PFSK-1 (cell line): Measurements from ENCODE around the gene WDR82.

Experiments used
- POLR2AphosphoS5 ChIP-seq: IDR thresholded peaks from 2 replicates; pipeline ENCODE4 v1.6.1; 2012; ENCODE audit warnings: low read depth, mild to moderate bottlenecking, control low read depth, low read length, moderate library complexity
- TF ChIP-seq, protein P1 (sequence below), 2 experiments: IDR thresholded peaks; 2 replicates each; pipeline versions ENCODE4 v1.6.1 to v1.8.0; 2011 to 2012; ENCODE audit warnings: low read depth in 2 of 2, low read length in 2 of 2, control low read depth in 1 of 2, inconsistent platforms in 1 of 2, mild to moderate bottlenecking in 1 of 2, moderate library complexity in 1 of 2; ENCODE audit not compliant: insufficient read depth in 1 of 2

DNA sequence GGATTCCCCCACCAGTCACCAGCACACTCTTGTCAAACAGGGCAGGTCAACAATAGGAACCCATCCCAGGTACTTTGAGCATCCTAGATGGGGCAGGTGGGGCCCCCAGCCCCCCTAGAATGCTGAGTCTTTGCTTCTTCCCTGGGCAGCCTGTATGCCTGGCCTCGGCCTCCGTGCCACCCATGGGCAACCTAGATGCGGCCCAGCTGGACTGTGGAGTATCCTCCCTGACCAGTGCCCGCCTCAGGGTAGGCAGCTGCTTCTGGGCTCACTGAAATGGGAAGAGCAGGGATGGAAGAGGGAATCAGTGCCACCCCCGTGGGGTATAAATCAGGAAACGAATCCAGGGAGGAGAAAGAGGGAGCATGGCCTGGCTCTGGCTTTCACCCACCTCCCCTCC is 48.5 kb upstream of the WDR82 start:
- TF ChIP-seq POLR2AphosphoS5, result no peak
- TF ChIP-seq, protein P1, sequence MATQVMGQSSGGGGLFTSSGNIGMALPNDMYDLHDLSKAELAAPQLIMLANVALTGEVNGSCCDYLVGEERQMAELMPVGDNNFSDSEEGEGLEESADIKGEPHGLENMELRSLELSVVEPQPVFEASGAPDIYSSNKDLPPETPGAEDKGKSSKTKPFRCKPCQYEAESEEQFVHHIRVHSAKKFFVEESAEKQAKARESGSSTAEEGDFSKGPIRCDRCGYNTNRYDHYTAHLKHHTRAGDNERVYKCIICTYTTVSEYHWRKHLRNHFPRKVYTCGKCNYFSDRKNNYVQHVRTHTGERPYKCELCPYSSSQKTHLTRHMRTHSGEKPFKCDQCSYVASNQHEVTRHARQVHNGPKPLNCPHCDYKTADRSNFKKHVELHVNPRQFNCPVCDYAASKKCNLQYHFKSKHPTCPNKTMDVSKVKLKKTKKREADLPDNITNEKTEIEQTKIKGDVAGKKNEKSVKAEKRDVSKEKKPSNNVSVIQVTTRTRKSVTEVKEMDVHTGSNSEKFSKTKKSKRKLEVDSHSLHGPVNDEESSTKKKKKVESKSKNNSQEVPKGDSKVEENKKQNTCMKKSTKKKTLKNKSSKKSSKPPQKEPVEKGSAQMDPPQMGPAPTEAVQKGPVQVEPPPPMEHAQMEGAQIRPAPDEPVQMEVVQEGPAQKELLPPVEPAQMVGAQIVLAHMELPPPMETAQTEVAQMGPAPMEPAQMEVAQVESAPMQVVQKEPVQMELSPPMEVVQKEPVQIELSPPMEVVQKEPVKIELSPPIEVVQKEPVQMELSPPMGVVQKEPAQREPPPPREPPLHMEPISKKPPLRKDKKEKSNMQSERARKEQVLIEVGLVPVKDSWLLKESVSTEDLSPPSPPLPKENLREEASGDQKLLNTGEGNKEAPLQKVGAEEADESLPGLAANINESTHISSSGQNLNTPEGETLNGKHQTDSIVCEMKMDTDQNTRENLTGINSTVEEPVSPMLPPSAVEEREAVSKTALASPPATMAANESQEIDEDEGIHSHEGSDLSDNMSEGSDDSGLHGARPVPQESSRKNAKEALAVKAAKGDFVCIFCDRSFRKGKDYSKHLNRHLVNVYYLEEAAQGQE (IDR thresholded peaks at IDR 0.05; ENCODE audit: insufficient read depth in 1 of 2, low read depth in 2 of 2, low read length in 2 of 2), result no peak
